ENCODE measurements around the gene NCAPH2.

NCAPH2 gene

DNA sequence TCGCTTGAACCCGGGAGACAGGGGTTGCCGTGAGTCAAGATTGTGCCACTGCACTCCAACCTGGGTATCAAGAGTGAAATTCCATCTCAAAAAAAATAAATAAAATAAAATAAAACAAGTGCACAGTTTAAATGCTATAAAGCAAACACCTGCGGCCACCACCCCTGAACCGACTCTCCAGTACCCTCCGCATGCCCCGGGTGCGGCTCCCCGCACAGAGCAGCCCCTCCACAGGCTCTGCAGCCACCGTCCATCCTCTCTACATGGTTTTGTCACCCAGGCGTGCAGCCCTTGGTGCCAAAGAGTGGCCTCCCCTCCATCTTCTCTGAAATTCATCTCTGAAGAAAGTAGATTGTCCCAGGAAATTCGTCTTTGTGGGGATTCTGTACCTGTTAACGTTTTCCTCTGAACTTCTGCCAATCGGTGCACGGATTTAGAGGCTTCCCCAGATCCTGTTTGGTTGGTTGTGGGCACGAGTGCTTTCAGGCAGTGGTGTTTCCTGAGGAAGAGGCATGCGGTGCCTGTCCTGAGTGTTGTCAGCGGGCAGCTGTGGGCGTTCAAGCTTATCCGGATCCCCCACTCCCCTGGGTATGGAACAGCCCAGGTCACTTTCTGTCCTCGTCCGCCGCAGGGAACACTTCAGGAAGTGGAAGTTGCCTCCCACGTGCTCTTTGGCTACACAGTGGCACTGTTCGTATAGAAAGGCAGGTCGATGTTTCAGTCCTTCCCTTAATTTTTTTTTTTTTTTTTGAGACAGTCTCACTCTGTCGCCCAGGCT is 17.3 kb upstream of the NCAPH2 start:
- Histone ChIP-seq H3K4me3 (ENCODE audit: low read length in 2 of 2) (no peak overlapping the region), H3K18ac (ENCODE audit: low read length) (no peak overlapping the region), H2BK12ac (ENCODE audit: low read length) (no peak overlapping the region), H3K9ac (ENCODE audit: low read depth, low read length, poor library complexity) (no peak overlapping the region), H3K4ac (ENCODE audit: low read length) (no peak overlapping the region), H4K8ac (ENCODE audit: low read depth, low read length) (no peak overlapping the region), H2BK15ac (ENCODE audit: low read length) (no peak overlapping the region), H3K9me3 (replicated peaks in 1 of 2; ENCODE audit: control insufficient read depth in 2 of 2, insufficient read depth in 1 of 2, low read depth in 1 of 2, low read length in 2 of 2) (no peaks in the 10 kb centered on the region), H3K4me1 (ENCODE audit: control insufficient read depth in 2 of 2, insufficient read depth in 1 of 2, low read depth in 1 of 2, low read length in 2 of 2) (no peaks in the 10 kb centered on the region), H3K14ac (ENCODE audit: low read length) (no peak overlapping the region), H3K27ac (replicated peaks; ENCODE audit: low read length) (no peak overlapping the region), H3K23ac (ENCODE audit: low read depth, low read length, poor library complexity) (no peak overlapping the region), H2BK120ac (ENCODE audit: low read depth, low read length) (no peak overlapping the region), H4K91ac (ENCODE audit: low read depth, low read length, poor library complexity) (no peak overlapping the region), H3K36me3 (replicated peaks in 1 of 2; ENCODE audit: control insufficient read depth in 2 of 2, insufficient read depth in 2 of 2, low read length in 2 of 2) (no peaks in the 10 kb centered on the region), H3K79me1 (ENCODE audit: low read depth, low read length) (no peaks in the 10 kb centered on the region), H3K27me3 (ENCODE audit: control insufficient read depth in 3 of 3, insufficient read depth in 3 of 3, low read depth in 1 of 3, low read length in 3 of 3) (peaks cover 0 to 25% (median 0%) of the 10 kb centered on the region in 3 experiments), H2AFZ (ENCODE audit: low read length) (peak overlapping the region; percentile 49), H2AK5ac (ENCODE audit: low read depth, low read length) (peak overlapping the region; percentile 43), H2BK5ac (ENCODE audit: low read length) (no peak overlapping the region), H3K4me2 (ENCODE audit: insufficient read depth, low read length, poor library complexity, severe bottlenecking) (no peak overlapping the region)
- no CpG with 5 or more reads among the region's 27 CpGs for WGBS, 2 donors (ENCODE audit: extremely low coverage in 2 of 2, insufficient read length in 2 of 2, insufficient replicate concordance in 1 of 2)
- no peak for DNase-seq (ENCODE audit: low spot score)

DNA sequence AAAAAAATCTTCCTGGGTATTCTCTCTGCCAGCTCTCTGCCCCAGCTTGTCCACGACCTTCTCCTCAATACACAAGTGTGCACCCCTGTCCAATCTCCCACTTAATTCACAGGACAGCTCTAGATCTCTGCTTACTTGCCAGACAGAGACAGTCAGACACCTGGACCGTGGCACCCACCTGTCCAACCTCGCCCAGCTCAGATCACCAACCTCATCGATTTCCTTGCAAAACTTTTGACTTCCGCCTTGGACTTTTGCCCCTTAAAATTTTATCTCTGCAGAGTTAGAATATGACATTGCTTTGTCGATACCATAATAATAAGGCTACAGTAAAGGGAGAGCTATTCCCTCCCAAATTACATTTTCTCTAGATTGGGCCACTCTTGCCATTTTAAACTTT is 10.9 kb upstream of the NCAPH2 start:
- H3K18ac ChIP-seq (ENCODE audit: low read length): no peak overlapping the region
- no peak overlapping the region for H2BK12ac ChIP-seq (ENCODE audit: low read length)
- no peak overlapping the region for H2AK5ac ChIP-seq (ENCODE audit: low read depth, low read length)
- DNase-seq (ENCODE audit: low spot score): no peak
- H3K14ac ChIP-seq (ENCODE audit: low read length): no peak overlapping the region
- H2BK5ac ChIP-seq (ENCODE audit: low read length): no peak overlapping the region
- no peak overlapping the region for H4K8ac ChIP-seq (ENCODE audit: low read depth, low read length)
- H3K23ac ChIP-seq (ENCODE audit: low read depth, low read length, poor library complexity): no peak overlapping the region
- H3K9me3 ChIP-seq (replicated peaks in 1 of 2; ENCODE audit: control insufficient read depth in 2 of 2, insufficient read depth in 1 of 2, low read depth in 1 of 2, low read length in 2 of 2): no peaks in the 10 kb centered on the region
- no peaks in the 10 kb centered on the region for H3K4me1 ChIP-seq (ENCODE audit: control insufficient read depth in 2 of 2, insufficient read depth in 1 of 2, low read depth in 1 of 2, low read length in 2 of 2)
- H3K9ac ChIP-seq (ENCODE audit: low read depth, low read length, poor library complexity): no peak overlapping the region
- no peak overlapping the region for H2AFZ ChIP-seq (ENCODE audit: low read length)
- no peak overlapping the region for H3K4me2 ChIP-seq (ENCODE audit: insufficient read depth, low read length, poor library complexity, severe bottlenecking)
- H2BK15ac ChIP-seq (ENCODE audit: low read length): no peak overlapping the region
- H3K27me3 ChIP-seq (ENCODE audit: control insufficient read depth in 3 of 3, insufficient read depth in 3 of 3, low read depth in 1 of 3, low read length in 3 of 3): no peaks in the 10 kb centered on the region
- no peak overlapping the region for H2BK120ac ChIP-seq (ENCODE audit: low read depth, low read length)
- peaks cover 0 to 1% of the 10 kb centered on the region in 2 donors for H3K36me3 ChIP-seq (replicated peaks in 1 of 2; ENCODE audit: control insufficient read depth in 2 of 2, insufficient read depth in 2 of 2, low read length in 2 of 2)
- H3K27ac ChIP-seq (replicated peaks; ENCODE audit: low read length): no peak overlapping the region
- no peak overlapping the region for H4K91ac ChIP-seq (ENCODE audit: low read depth, low read length, poor library complexity)
- H3K4me3 ChIP-seq (ENCODE audit: low read length in 2 of 2): no peak overlapping the region
- no peaks in the 10 kb centered on the region for H3K79me1 ChIP-seq (ENCODE audit: low read depth, low read length)
- WGBS, 2 donors (ENCODE audit: extremely low coverage in 2 of 2, insufficient read length in 2 of 2, insufficient replicate concordance in 1 of 2): no CpG with 5 or more reads among the region's 6 CpGs
- no peak overlapping the region for H3K4ac ChIP-seq (ENCODE audit: low read length)

DNA sequence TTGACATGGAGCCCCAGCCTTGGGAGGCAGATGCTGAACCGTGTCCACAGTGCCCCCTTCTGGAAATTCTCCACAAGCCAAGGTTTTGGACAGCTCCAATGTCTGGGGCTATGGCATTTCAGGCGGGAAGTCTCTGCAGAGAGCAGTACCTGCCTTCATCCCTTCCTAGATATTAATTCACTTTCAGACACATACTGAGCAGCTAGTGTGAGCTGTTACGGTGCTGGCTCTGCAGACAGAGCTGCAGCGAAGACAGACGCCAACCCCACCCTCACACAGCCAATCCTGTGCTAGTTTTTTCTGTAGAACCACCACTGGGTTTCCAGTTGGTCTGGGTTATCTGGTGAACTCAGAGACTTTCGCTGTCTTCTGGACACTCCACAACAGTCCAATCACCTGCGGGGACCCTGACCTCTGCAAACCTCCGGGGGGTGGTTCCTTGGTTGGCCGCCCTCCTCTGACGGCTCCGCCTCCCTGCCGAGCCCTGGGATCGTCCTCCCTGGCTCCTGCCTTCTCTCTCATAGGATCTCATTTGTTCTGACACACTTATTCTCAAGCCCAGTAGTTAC is 9.6 kb upstream of the NCAPH2 start:
- peak overlapping the region; percentile 52 for H2AFZ ChIP-seq (ENCODE audit: low read length)
- H3K18ac ChIP-seq (ENCODE audit: low read length): no peak overlapping the region
- H3K9ac ChIP-seq (ENCODE audit: low read depth, low read length, poor library complexity): no peak overlapping the region
- H2BK12ac ChIP-seq (ENCODE audit: low read length): no peak overlapping the region
- no peaks in the 10 kb centered on the region for H3K79me1 ChIP-seq (ENCODE audit: low read depth, low read length)
- H2BK5ac ChIP-seq (ENCODE audit: low read length): no peak overlapping the region
- no peak overlapping the region for H4K8ac ChIP-seq (ENCODE audit: low read depth, low read length)
- H3K27me3 ChIP-seq (ENCODE audit: control insufficient read depth in 3 of 3, insufficient read depth in 3 of 3, low read depth in 1 of 3, low read length in 3 of 3): no peaks in the 10 kb centered on the region
- no peak overlapping the region for H2AK5ac ChIP-seq (ENCODE audit: low read depth, low read length)
- no peaks in the 10 kb centered on the region for H3K9me3 ChIP-seq (replicated peaks in 1 of 2; ENCODE audit: control insufficient read depth in 2 of 2, insufficient read depth in 1 of 2, low read depth in 1 of 2, low read length in 2 of 2)
- no peak overlapping the region for H4K91ac ChIP-seq (ENCODE audit: low read depth, low read length, poor library complexity)
- no peak overlapping the region for H3K27ac ChIP-seq (replicated peaks; ENCODE audit: low read length)
- no peak overlapping the region for H3K4ac ChIP-seq (ENCODE audit: low read length)
- H3K4me2 ChIP-seq (ENCODE audit: insufficient read depth, low read length, poor library complexity, severe bottlenecking): no peak overlapping the region
- H3K14ac ChIP-seq (ENCODE audit: low read length): no peak overlapping the region
- DNase-seq (ENCODE audit: low spot score): peak; percentile 59
- H3K4me1 ChIP-seq (ENCODE audit: control insufficient read depth in 2 of 2, insufficient read depth in 1 of 2, low read depth in 1 of 2, low read length in 2 of 2): no peaks in the 10 kb centered on the region
- H2BK120ac ChIP-seq (ENCODE audit: low read depth, low read length): no peak overlapping the region
- H3K36me3 ChIP-seq (replicated peaks in 1 of 2; ENCODE audit: control insufficient read depth in 2 of 2, insufficient read depth in 2 of 2, low read length in 2 of 2): peaks cover 4 to 14% of the 10 kb centered on the region in 2 donors
- H3K23ac ChIP-seq (ENCODE audit: low read depth, low read length, poor library complexity): no peak overlapping the region
- no peak overlapping the region for H3K4me3 ChIP-seq (ENCODE audit: low read length in 2 of 2)
- H2BK15ac ChIP-seq (ENCODE audit: low read length): no peak overlapping the region
- WGBS, 2 donors (ENCODE audit: extremely low coverage in 2 of 2, insufficient read length in 2 of 2, insufficient replicate concordance in 1 of 2): no CpG with 5 or more reads among the region's 13 CpGs

DNA sequence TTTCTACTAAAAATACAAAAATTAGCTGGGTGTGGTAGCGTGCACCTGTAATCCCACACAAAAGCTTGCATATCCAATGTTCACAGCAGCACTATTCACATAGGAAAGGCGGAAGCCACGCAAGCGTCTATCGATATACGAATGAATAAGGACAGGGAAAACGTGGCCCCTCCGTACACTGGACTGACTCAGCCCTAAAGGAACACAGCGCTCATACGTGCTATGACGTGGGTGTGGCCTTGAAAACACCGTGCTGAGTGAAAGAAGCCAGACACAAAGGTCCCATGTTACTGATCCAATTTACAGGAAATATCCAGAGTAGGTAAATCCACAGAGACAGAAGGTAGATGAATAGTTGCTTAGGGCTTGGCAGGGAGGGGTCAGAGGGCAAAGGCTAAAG is 7.6 kb upstream of the NCAPH2 start:
- H3K27me3 ChIP-seq (ENCODE audit: control insufficient read depth in 3 of 3, insufficient read depth in 3 of 3, low read depth in 1 of 3, low read length in 3 of 3): no peaks in the 10 kb centered on the region
- H3K27ac ChIP-seq (replicated peaks; ENCODE audit: low read length): no peak overlapping the region
- H3K14ac ChIP-seq (ENCODE audit: low read length): no peak overlapping the region
- H3K18ac ChIP-seq (ENCODE audit: low read length): no peak overlapping the region
- H2BK12ac ChIP-seq (ENCODE audit: low read length): no peak overlapping the region
- no peak overlapping the region for H2AFZ ChIP-seq (ENCODE audit: low read length)
- DNase-seq (ENCODE audit: low spot score): no peak
- no peak overlapping the region for H4K8ac ChIP-seq (ENCODE audit: low read depth, low read length)
- H3K36me3 ChIP-seq (replicated peaks in 1 of 2; ENCODE audit: control insufficient read depth in 2 of 2, insufficient read depth in 2 of 2, low read length in 2 of 2): peaks cover 10 to 28% of the 10 kb centered on the region in 2 donors
- H2AK5ac ChIP-seq (ENCODE audit: low read depth, low read length): no peak overlapping the region
- H3K4me1 ChIP-seq (ENCODE audit: control insufficient read depth in 2 of 2, insufficient read depth in 1 of 2, low read depth in 1 of 2, low read length in 2 of 2): no peaks in the 10 kb centered on the region
- no peak overlapping the region for H2BK15ac ChIP-seq (ENCODE audit: low read length)
- no peak overlapping the region for H4K91ac ChIP-seq (ENCODE audit: low read depth, low read length, poor library complexity)
- no peak overlapping the region for H3K23ac ChIP-seq (ENCODE audit: low read depth, low read length, poor library complexity)
- H3K9ac ChIP-seq (ENCODE audit: low read depth, low read length, poor library complexity): no peak overlapping the region
- no peak overlapping the region for H2BK5ac ChIP-seq (ENCODE audit: low read length)
- H3K79me1 ChIP-seq (ENCODE audit: low read depth, low read length): peaks cover 3% of the 10 kb centered on the region
- no peak overlapping the region for H3K4ac ChIP-seq (ENCODE audit: low read length)
- H2BK120ac ChIP-seq (ENCODE audit: low read depth, low read length): no peak overlapping the region
- H3K9me3 ChIP-seq (replicated peaks in 1 of 2; ENCODE audit: control insufficient read depth in 2 of 2, insufficient read depth in 1 of 2, low read depth in 1 of 2, low read length in 2 of 2): no peaks in the 10 kb centered on the region
- no peak overlapping the region for H3K4me3 ChIP-seq (ENCODE audit: low read length in 2 of 2)
- no CpG with 5 or more reads among the region's 12 CpGs for WGBS, 2 donors (ENCODE audit: extremely low coverage in 2 of 2, insufficient read length in 2 of 2, insufficient replicate concordance in 1 of 2)
- no peak overlapping the region for H3K4me2 ChIP-seq (ENCODE audit: insufficient read depth, low read length, poor library complexity, severe bottlenecking)

Data from neuronal stem cell (in vitro differentiated cells).